KMS-11 (cell line): ENCODE data around the gene ATRIP.
"Not testable (repeated sequence)": the region's sequence is repeated elsewhere in the genome, so short reads cannot be mapped to it uniquely, and the experiment has no call there.

Experiments used
- H2AFZ ChIP-seq: fragments of 200-600 bp; sonication (generic); 2 replicates; pipeline ENCODE4 v1.6.1; 2016; ENCODE audit warnings: antibody characterized with exemption, mixed run types, low read depth
- H3K27ac ChIP-seq: fragments of 200-600 bp; sonication (generic); 2 replicates; pipeline ENCODE4 v1.6.1; 2016; ENCODE audit warnings: mild to moderate bottlenecking, mixed run types
- H3K27me3 ChIP-seq: fragments of 200-600 bp; sonication (generic); 2 replicates; pipeline ENCODE4 v1.6.1; 2017; ENCODE audit warnings: mild to moderate bottlenecking, low read depth, mixed run types, moderate library complexity; ENCODE audit not compliant: insufficient read depth
- H3K36me3 ChIP-seq: fragments of 200-600 bp; sonication (generic); 2 replicates; pipeline ENCODE4 v1.6.1; 2017; ENCODE audit warnings: mild to moderate bottlenecking, mixed run types; ENCODE audit not compliant: insufficient read depth
- H3K4me1 ChIP-seq: fragments of 200-600 bp; sonication (generic); 2 replicates; pipeline ENCODE4 v1.6.1; 2016; ENCODE audit warnings: mild to moderate bottlenecking, low read depth, mixed run types; ENCODE audit not compliant: poor library complexity, severe bottlenecking
- H3K4me2 ChIP-seq: fragments of 200-600 bp; sonication (generic); 2 replicates; pipeline ENCODE4 v1.7.0; 2016; ENCODE audit warnings: mild to moderate bottlenecking, mixed run types
- H3K4me3 ChIP-seq: fragments of 200-600 bp; sonication (generic); IDR thresholded peaks from 2 replicates; pipeline ENCODE4 v1.6.1; 2017; ENCODE audit warnings: low read depth, low read length, mixed read lengths; ENCODE audit not compliant: insufficient read depth
- H3K79me2 ChIP-seq: fragments of 200-600 bp; sonication (generic); 2 replicates; pipeline ENCODE4 v1.6.1; 2016; ENCODE audit warnings: low read depth, mixed run types; ENCODE audit not compliant: insufficient read depth
- H3K9ac ChIP-seq: fragments of 200-600 bp; sonication (generic); 2 replicates; pipeline ENCODE4 v1.6.1; 2016; ENCODE audit warnings: mild to moderate bottlenecking, mixed run types
- H4K20me1 ChIP-seq: fragments of 200-600 bp; sonication (generic); 2 replicates; pipeline ENCODE4 v1.6.1; 2016; ENCODE audit warnings: mild to moderate bottlenecking, mixed run types; ENCODE audit not compliant: insufficient read depth
- TF ChIP-seq, protein P1 (sequence below): fragments of 200-600 bp; sonication (generic); conservative IDR thresholded peaks from 2 replicates; pipeline ENCODE4 v1.6.1; 2017; ENCODE audit warnings: low read depth, mild to moderate bottlenecking, antibody characterized with exemption, low read length, moderate library complexity, mixed read lengths

The ATRIP gene

DNA sequence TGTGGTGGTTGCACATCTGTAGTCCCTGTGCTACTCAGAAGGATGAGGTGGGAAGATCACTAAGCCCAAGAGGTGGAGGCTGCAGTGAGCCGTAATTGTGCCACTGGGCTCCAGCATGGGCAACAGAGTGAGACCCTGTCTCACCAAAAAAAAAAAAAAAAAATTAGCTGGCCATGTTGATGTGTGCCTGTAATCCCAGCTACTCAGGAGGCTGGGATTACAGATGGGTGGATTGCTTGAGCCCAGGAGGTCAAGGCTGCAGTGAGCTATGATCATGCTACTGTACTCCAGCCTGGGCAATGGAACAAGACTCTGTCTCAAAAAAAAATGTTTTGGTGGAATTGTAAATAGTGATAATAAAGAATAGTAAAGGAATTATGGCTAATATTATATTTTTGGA is 9.9 kb downstream of the ATRIP start:
- TF ChIP-seq, protein P1, sequence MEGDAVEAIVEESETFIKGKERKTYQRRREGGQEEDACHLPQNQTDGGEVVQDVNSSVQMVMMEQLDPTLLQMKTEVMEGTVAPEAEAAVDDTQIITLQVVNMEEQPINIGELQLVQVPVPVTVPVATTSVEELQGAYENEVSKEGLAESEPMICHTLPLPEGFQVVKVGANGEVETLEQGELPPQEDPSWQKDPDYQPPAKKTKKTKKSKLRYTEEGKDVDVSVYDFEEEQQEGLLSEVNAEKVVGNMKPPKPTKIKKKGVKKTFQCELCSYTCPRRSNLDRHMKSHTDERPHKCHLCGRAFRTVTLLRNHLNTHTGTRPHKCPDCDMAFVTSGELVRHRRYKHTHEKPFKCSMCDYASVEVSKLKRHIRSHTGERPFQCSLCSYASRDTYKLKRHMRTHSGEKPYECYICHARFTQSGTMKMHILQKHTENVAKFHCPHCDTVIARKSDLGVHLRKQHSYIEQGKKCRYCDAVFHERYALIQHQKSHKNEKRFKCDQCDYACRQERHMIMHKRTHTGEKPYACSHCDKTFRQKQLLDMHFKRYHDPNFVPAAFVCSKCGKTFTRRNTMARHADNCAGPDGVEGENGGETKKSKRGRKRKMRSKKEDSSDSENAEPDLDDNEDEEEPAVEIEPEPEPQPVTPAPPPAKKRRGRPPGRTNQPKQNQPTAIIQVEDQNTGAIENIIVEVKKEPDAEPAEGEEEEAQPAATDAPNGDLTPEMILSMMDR: no peak
- no peak overlapping the region for H3K27ac ChIP-seq
- no peak overlapping the region for H3K4me2 ChIP-seq
- no peaks in the 10 kb centered on the region for H3K79me2 ChIP-seq
- no peak overlapping the region for H3K9ac ChIP-seq
- no peaks in the 10 kb centered on the region for H3K36me3 ChIP-seq
- no peak overlapping the region for H2AFZ ChIP-seq
- no peak overlapping the region for H3K4me3 ChIP-seq
- H3K27me3 ChIP-seq: no peaks in the 10 kb centered on the region
- H4K20me1 ChIP-seq: no peaks in the 10 kb centered on the region
- no peaks in the 10 kb centered on the region for H3K4me1 ChIP-seq

DNA sequence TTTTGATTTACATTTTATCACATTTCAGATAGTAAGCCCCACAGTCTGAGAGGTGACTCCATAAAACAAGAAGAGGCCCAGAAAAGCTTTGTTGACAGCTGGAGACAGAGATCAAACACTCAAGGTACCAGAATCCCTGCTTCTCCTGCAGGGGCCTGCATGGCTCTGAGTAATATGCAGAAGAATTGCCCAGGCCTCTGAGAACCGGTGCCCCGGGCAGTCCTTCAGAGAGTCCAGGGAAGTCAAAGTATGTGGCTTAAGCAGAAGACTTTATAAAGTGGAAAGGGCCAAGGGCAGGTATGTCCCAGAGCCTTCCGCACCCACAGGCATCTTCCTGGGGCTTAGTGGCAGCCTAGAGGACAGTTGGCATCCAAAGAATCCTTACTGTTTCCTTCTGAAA is 12.8 kb downstream of the ATRIP start:
- Histone ChIP-seq H3K4me3 (no peak overlapping the region), H3K4me1 (no peaks in the 10 kb centered on the region), H3K4me2 (no peak overlapping the region), H3K9ac (no peak overlapping the region), H3K79me2 (no peaks in the 10 kb centered on the region), H3K27me3 (no peaks in the 10 kb centered on the region), H4K20me1 (no peaks in the 10 kb centered on the region), H2AFZ (no peak overlapping the region), H3K36me3 (no peaks in the 10 kb centered on the region), H3K27ac (no peak overlapping the region)
- TF ChIP-seq, protein P1: no peak

- Histone ChIP-seq H3K27ac (no peak overlapping the region), H3K4me3 (no peak overlapping the region), H3K9ac (no peak overlapping the region), H3K27me3 (no peaks in the 10 kb centered on the region), H3K4me2 (no peak overlapping the region), H3K36me3 (no peaks in the 10 kb centered on the region), H2AFZ (no peak overlapping the region), H3K79me2 (no peaks in the 10 kb centered on the region), H4K20me1 (no peaks in the 10 kb centered on the region), H3K4me1 (no peaks in the 10 kb centered on the region)
- TF ChIP-seq, protein P1: no peak
Observed at GRCh38 chr3:48459773-48460516, 13.4 kb downstream of the ATRIP start.

- Histone ChIP-seq H3K36me3 (no peaks in the 10 kb centered on the region), H3K9ac (no peak overlapping the region), H2AFZ (no peak overlapping the region), H3K79me2 (no peaks in the 10 kb centered on the region), H4K20me1 (no peaks in the 10 kb centered on the region), H3K4me3 (no peak overlapping the region), H3K4me1 (peaks cover 6% of the 10 kb centered on the region), H3K27me3 (no peaks in the 10 kb centered on the region), H3K27ac (no peak overlapping the region), H3K4me2 (no peak overlapping the region)
- TF ChIP-seq, protein P1: no peak
Observed at GRCh38 chr3:48460517-48460902, 14.0 kb downstream of the ATRIP start.

DNA sequence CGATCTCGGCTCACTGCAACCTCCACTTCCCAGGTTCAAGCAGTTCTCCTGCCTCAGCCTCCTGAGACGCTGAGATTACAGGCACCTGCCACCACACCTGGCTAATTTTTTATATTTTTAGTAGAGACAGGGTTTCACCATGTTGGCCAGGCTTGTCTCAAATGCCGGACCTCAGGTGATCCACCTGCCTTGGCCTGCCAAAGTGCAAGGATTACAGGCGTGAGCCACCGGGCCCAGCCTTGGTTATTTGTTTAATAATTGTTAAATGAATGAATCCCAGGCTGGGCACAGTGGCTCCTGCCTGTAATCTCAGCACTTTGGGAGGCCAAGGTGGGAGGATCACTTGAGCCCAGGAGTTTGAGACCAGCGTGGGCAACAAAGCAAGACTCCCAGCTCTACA is 15.2 kb downstream of the ATRIP start:
- H3K4me2 ChIP-seq, H3K36me3 ChIP-seq, H3K79me2 ChIP-seq, H3K27me3 ChIP-seq, H4K20me1 ChIP-seq, H3K27ac ChIP-seq, H3K4me3 ChIP-seq, H3K4me1 ChIP-seq, H2AFZ ChIP-seq, H3K9ac ChIP-seq: not testable (repeated sequence)
